GM21515 (cell line): ENCODE results near the gene GALC.

ENCODE experiments used
- ATAC-seq: cut with Tn5 transposase; IDR thresholded peaks from one replicate; pipeline ENCODE4 v1.9.1; 2021; ENCODE audit not compliant: unreplicated experiment

GALC gene

GRCh38 chr14:87888136-87888999 lies 104.6 kb downstream of the GALC start:
- ATAC-seq = no peak

- no peak for ATAC-seq
Measured at GRCh38 chr14:87883750-87884149, 109.2 kb downstream of the GALC start.
